ENCODE data around the gene UPF3B.

GRCh38 chrX:119878740-119879139 lies 26.0 kb upstream of the UPF3B start:
- no peak for TF ChIP-seq EZH2 (IDR thresholded peaks at IDR 0.05; ENCODE audit: low read length, unreplicated experiment)
- TF ChIP-seq CTCF (conservative IDR thresholded peaks at IDR 0.05; ENCODE audit: low read depth, low read length): no peak
- no peak for TF ChIP-seq EZH2phosphoT487 (IDR thresholded peaks at IDR 0.05; ENCODE audit: borderline replicate concordance, low read length)

Measured in PC-3 (cell line).